ENCODE measurements around the gene DACT2. TPM values are rescaled to one million over a fixed set of nuclear protein-coding genes. Genes with fewer than 3 reads are reported as not detected.
"Not testable (repeated sequence)": the region's sequence is repeated elsewhere in the genome, so short reads cannot be mapped to it uniquely, and the experiment has no call there.

The DACT2 gene
- total RNA-seq, 2 donors from 2014 or later: 4.9 to 5.4 TPM

- Histone ChIP-seq H3K36me3 (replicated peaks in 1 of 2; ENCODE audit: insufficient read depth in 1 of 2, low read depth in 2 of 2) (no peaks in the 10 kb centered on the region), H3K27ac (no peak overlapping the region), H3K4me3 (no peak overlapping the region), H3K4me1 (no peaks in the 10 kb centered on the region), H3K9me3 (no peaks in the 10 kb centered on the region), H3K27me3 (no peaks in the 10 kb centered on the region)
- ATAC-seq (no peak), DNase-seq (no peak)
- TF ChIP-seq, protein P1, sequence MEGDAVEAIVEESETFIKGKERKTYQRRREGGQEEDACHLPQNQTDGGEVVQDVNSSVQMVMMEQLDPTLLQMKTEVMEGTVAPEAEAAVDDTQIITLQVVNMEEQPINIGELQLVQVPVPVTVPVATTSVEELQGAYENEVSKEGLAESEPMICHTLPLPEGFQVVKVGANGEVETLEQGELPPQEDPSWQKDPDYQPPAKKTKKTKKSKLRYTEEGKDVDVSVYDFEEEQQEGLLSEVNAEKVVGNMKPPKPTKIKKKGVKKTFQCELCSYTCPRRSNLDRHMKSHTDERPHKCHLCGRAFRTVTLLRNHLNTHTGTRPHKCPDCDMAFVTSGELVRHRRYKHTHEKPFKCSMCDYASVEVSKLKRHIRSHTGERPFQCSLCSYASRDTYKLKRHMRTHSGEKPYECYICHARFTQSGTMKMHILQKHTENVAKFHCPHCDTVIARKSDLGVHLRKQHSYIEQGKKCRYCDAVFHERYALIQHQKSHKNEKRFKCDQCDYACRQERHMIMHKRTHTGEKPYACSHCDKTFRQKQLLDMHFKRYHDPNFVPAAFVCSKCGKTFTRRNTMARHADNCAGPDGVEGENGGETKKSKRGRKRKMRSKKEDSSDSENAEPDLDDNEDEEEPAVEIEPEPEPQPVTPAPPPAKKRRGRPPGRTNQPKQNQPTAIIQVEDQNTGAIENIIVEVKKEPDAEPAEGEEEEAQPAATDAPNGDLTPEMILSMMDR (IDR thresholded peaks at IDR 0.05): no peak
- no peak for TF ChIP-seq POLR2A (IDR thresholded peaks at IDR 0.05)
- intact Hi-C loops (cut with DNase I): no loop called here
- WGBS, 2 donors: 78 to 87% methylated on average over 12 to 20 of the region's 20 CpGs
Observed at GRCh38 chr6:168282985-168283685, 36.4 kb downstream of the DACT2 start.

DNA sequence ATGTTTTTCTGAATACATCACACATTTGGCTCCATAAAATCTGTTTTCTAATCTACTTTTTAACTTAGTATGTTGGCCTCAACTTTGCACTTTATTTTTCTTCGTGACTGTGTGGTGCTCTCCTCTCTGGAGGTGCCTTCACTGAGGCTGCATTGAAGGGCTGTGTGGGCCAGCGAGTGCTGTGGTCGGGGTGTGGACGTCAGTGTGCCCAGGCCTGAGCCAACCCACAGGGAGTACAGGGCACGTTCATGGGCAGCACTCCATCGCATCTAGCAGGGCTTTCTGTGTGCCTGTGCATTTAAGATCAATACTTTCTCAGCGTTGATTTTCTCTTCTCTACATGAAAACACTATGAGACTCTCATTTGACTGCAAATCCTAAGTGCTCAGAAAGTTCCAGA is 37.8 kb downstream of the DACT2 start:
- Histone ChIP-seq H3K4me3 (no peak overlapping the region), H3K27ac (no peak overlapping the region), H3K27me3 (no peaks in the 10 kb centered on the region), H3K36me3 (replicated peaks in 1 of 2; ENCODE audit: insufficient read depth in 1 of 2, low read depth in 2 of 2) (no peaks in the 10 kb centered on the region), H3K9me3 (no peaks in the 10 kb centered on the region), H3K4me1 (peaks cover 9% of the 10 kb centered on the region)
- no peak for ATAC-seq
- DNase-seq: no peak
- 71 to 81% methylated on average over 7 of the region's 7 CpGs for WGBS, 2 donors
- intact Hi-C loops (cut with DNase I): no loop called here
- TF ChIP-seq, protein P1 (IDR thresholded peaks at IDR 0.05): no peak
- TF ChIP-seq POLR2A (IDR thresholded peaks at IDR 0.05): no peak

DNA sequence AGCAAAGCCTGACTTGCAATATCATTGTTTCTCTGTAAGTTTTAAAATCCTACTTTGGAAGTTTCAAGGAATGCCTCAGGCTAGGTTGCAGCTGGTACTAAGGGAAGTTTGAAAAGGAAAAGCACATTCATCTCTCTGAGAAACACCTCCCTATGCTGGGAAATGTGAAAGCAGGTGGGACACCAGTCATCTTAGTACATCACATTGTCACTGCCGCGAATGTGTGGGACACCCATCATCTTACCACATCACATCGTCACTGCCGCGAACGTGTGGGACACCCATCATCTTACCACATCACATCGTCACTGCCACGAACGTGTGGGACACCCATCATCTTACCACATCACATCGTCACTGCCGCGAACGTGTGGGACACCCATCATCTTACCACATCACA is 38.3 kb downstream of the DACT2 start:
- H3K4me3 ChIP-seq; H3K36me3 ChIP-seq (replicated peaks in 1 of 2; ENCODE audit: insufficient read depth in 1 of 2, low read depth in 2 of 2); H3K27ac ChIP-seq; DNase-seq; ATAC-seq; intact Hi-C loops (cut with DNase I); H3K9me3 ChIP-seq; H3K27me3 ChIP-seq: not testable (repeated sequence)
- H3K4me1 ChIP-seq: peaks cover 11% of the 10 kb centered on the region
- WGBS, 2 donors: 78 to 84% methylated on average over 7 to 13 of the region's 13 CpGs

GRCh38 chr6:168280899-168281245 is 38.7 kb downstream of the DACT2 start:
- ATAC-seq (no peak), DNase-seq (no peak)
- no peak for TF ChIP-seq POLR2A (IDR thresholded peaks at IDR 0.05)
- TF ChIP-seq, protein P1 (IDR thresholded peaks at IDR 0.05): no peak
- Histone ChIP-seq H3K4me1 (peaks cover 12% of the 10 kb centered on the region), H3K4me3 (no peak overlapping the region), H3K9me3 (no peaks in the 10 kb centered on the region), H3K27ac (no peak overlapping the region), H3K27me3 (no peaks in the 10 kb centered on the region), H3K36me3 (replicated peaks in 1 of 2; ENCODE audit: insufficient read depth in 1 of 2, low read depth in 2 of 2) (no peaks in the 10 kb centered on the region)
- 66 to 81% methylated on average over 12 to 13 of the region's 13 CpGs for WGBS, 2 donors
- intact Hi-C loops (cut with DNase I): no loop called here

DNA sequence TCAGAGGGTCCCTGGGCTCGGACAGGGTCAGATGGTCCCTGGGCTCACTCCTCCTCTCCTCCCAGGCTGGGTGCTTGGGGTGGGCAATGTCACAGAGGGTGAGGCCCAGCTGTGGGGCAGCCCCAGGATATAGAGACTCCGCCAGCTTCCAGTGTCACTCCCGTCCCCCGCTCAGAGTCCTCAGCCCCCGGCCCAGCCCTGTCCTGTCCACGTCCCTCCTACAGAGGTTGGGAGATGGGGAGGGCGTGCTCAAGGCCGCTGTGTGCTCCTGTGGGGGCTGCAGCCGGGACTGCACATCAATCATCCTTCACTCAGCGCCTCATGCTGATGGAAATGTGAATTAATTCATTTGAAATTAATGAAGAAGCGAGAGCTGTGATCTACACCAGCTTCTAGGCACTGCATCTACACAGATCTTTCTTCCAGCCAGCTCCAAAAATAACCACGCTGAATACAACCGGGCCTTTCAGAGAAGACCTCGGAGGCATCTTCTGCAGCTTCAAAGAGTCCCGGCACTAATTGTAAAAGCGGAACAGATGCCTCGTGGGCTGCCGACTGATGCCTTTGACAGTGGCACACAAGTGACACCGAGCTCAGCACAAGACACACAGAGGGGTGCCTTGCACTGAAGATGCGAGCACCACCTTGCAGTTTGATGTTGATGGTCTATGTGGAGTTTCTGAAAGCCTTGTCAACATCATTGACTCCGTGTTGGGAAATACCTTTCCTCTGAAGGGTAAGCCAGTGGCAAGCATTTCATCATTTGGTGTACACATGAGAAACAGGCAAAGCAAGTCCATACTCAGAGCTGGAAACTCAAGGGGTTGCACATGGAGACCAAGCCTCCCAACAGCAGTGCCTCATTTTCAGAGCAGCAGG is 39.3 kb downstream of the DACT2 start:
- no peaks in the 10 kb centered on the region for H3K36me3 ChIP-seq (replicated peaks in 1 of 2; ENCODE audit: insufficient read depth in 1 of 2, low read depth in 2 of 2)
- no peak overlapping the region for H3K4me3 ChIP-seq
- no peak for TF ChIP-seq POLR2A (IDR thresholded peaks at IDR 0.05)
- TF ChIP-seq, protein P1 (IDR thresholded peaks at IDR 0.05): no peak
- H3K4me1 ChIP-seq: peaks cover 18% of the 10 kb centered on the region
- H3K27me3 ChIP-seq: no peaks in the 10 kb centered on the region
- WGBS, 2 donors: 75 to 84% methylated on average over 16 to 21 of the region's 21 CpGs
- DNase-seq: no peak
- intact Hi-C loops (cut with DNase I): no loop called here
- ATAC-seq: no peak
- no peak overlapping the region for H3K27ac ChIP-seq
- H3K9me3 ChIP-seq: no peaks in the 10 kb centered on the region

Data from body of pancreas (tissue), 4 donors.